H1 (cell line): ENCODE measurements around the gene TTC38. TPM values are rescaled to one million over a fixed set of nuclear protein-coding genes. Genes with fewer than 3 reads are reported as not detected.
A peak's percentile ranks its signal among the peaks of the same experiment; 100 is the strongest.

Experiments
- CTCF ChIA-PET: fragments of 300-600 bp; sonication (Branson Sonifier 250); formaldehyde crosslinking; loops from one replicate; lab custom pipeline; 2021; ENCODE audit not compliant: partially characterized antibody; lab: Charles Lee
- POLR2A ChIA-PET: fragments of 300-600 bp; sonication (Branson Sonifier 250); formaldehyde crosslinking; loops from one replicate; lab custom pipeline; 2021; ENCODE audit warnings: inconsistent platforms; ENCODE audit not compliant: partially characterized antibody; lab: Charles Lee
- DNase-seq, 2 experiments: peaks; one replicate each; pipeline versions ENCODE4 v3.0.0 to v3.0.0-alpha.2; 2010 to 2022; ENCODE audit warnings: low spot score in 2 of 2, low read depth in 1 of 2, mixed read lengths in 1 of 2
- FAIRE-seq: peaks from 2 replicates; lab custom pipeline; 2011; peaks lifted over from hg19 to GRCh38; lab: Jason Lieb, UNC
- H2AFZ ChIP-seq: 2 replicates; pipeline ENCODE4 v1.8.1; 2012; ENCODE audit warnings: low read length, inconsistent platforms
- H2AK5ac ChIP-seq: 2 replicates; pipeline ENCODE4 v1.6.1; 2013; ENCODE audit warnings: low read depth, low read length
- H2BK120ac ChIP-seq: replicated peaks from 2 replicates; pipeline ENCODE3; 2013; ENCODE audit warnings: low read depth, low read length, inconsistent platforms
- H2BK12ac ChIP-seq: 2 replicates; pipeline ENCODE4 v1.6.1; 2013; ENCODE audit warnings: low read depth, low read length
- H2BK15ac ChIP-seq: 2 replicates; pipeline ENCODE4 v1.6.1; 2013; ENCODE audit warnings: low read length
- H2BK20ac ChIP-seq: 2 replicates; pipeline ENCODE4 v1.6.1; 2013; ENCODE audit warnings: low read length
- H2BK5ac ChIP-seq: 2 replicates; pipeline ENCODE4 v1.6.1; 2013; ENCODE audit warnings: low read depth, low read length
- H3K14ac ChIP-seq: 2 replicates; pipeline ENCODE4 v1.6.1; 2013; ENCODE audit warnings: inconsistent platforms; ENCODE audit not compliant: insufficient read length
- H3K18ac ChIP-seq: 2 replicates; pipeline ENCODE4 v1.6.1; 2013; ENCODE audit warnings: low read length; ENCODE audit errors: extremely low read depth
- H3K23ac ChIP-seq: 2 replicates; pipeline ENCODE4 v1.6.1; 2013; ENCODE audit warnings: inconsistent platforms; ENCODE audit not compliant: insufficient read length
- H3K23me2 ChIP-seq: 2 replicates; pipeline ENCODE4 v1.6.1; 2013; ENCODE audit warnings: low read depth, low read length
- H3K27ac ChIP-seq: 2 replicates; pipeline ENCODE4 v1.6.1; 2011; ENCODE audit warnings: low read depth, low read length, inconsistent platforms
- H3K27me3 ChIP-seq, 4 experiments: replicated peaks in 1 of 4; 1 replicate in 1 of 4; 2 replicates in 3 of 4; pipeline versions ENCODE4 v1.6.1 to v1.8.1; 2011 to 2013; ENCODE audit warnings: low read length in 3 of 4, mild to moderate bottlenecking in 3 of 4, inconsistent platforms in 2 of 4, mixed read lengths in 2 of 4, moderate library complexity in 1 of 4; ENCODE audit not compliant: control insufficient read depth in 3 of 4, insufficient read depth in 3 of 4; ENCODE audit errors: extremely low read depth in 1 of 4
- H3K36me3 ChIP-seq, 4 experiments: 2 replicates each; pipeline versions ENCODE4 v1.6.1 to v1.8.1; 2011 to 2013; ENCODE audit warnings: mild to moderate bottlenecking in 4 of 4, low read length in 3 of 4, moderate library complexity in 2 of 4, control low read depth in 1 of 4, inconsistent platforms in 1 of 4; ENCODE audit not compliant: insufficient read depth in 4 of 4, control insufficient read depth in 2 of 4
- H3K4ac ChIP-seq: replicated peaks from 2 replicates; pipeline ENCODE3; 2013; ENCODE audit warnings: low read length, low read depth, mixed read lengths, inconsistent platforms; ENCODE audit not compliant: insufficient read length
- H3K4me1 ChIP-seq, 4 experiments: replicated peaks in 1 of 4; 1 replicate in 1 of 4; 2 replicates in 3 of 4; pipeline versions ENCODE4 v1.6.1 to v1.8.1; 2011 to 2013; ENCODE audit warnings: low read length in 3 of 4, inconsistent platforms in 2 of 4, mixed read lengths in 1 of 4; ENCODE audit not compliant: insufficient read depth in 4 of 4, control insufficient read depth in 3 of 4
- H3K4me2 ChIP-seq, 2 experiments: 2 replicates each; pipeline versions ENCODE4 v1.6.1 to v1.8.1; 2011 to 2013; ENCODE audit warnings: low read depth in 2 of 2, low read length in 2 of 2, control low read depth in 1 of 2, inconsistent platforms in 1 of 2, mild to moderate bottlenecking in 1 of 2; ENCODE audit not compliant: insufficient read depth in 1 of 2
- H3K4me3 ChIP-seq, 4 experiments: fragments of 200-600, 300-600 bp in 1 of 4; sonication (generic), shearing (Covaris generic), sonication (Bioruptor Twin) in 1 of 4; 2 replicates each; pipeline versions ENCODE4 v1.5.1 to v1.8.1; 2011 to 2016; ENCODE audit warnings: low read length in 4 of 4, low read depth in 3 of 4, control low read depth in 2 of 4, inconsistent platforms in 2 of 4, mild to moderate bottlenecking in 2 of 4, mixed read lengths in 1 of 4, moderate library complexity in 1 of 4; ENCODE audit not compliant: insufficient read depth in 2 of 4; ENCODE audit errors: extremely low read depth in 1 of 4
- H3K56ac ChIP-seq: replicated peaks from 2 replicates; pipeline ENCODE3; 2013; ENCODE audit warnings: low read depth, mild to moderate bottlenecking, mixed read lengths, low read length, inconsistent platforms; ENCODE audit not compliant: insufficient read length
- H3K79me1 ChIP-seq: 2 replicates; pipeline ENCODE4 v1.6.1; 2013; ENCODE audit warnings: low read depth, low read length, control low read depth
- H3K79me2 ChIP-seq, 2 experiments: 2 replicates each; pipeline versions ENCODE4 v1.6.1 to v1.8.1; 2012 to 2013; ENCODE audit warnings: low read length in 2 of 2, mild to moderate bottlenecking in 2 of 2, inconsistent platforms in 1 of 2; ENCODE audit not compliant: insufficient read depth in 2 of 2, control insufficient read depth in 1 of 2
- H3K9ac ChIP-seq, 4 experiments: replicated peaks in 1 of 4; 1 replicate in 1 of 4; 2 replicates in 3 of 4; pipeline versions ENCODE4 v1.6.1 to v1.8.1; 2011 to 2013; ENCODE audit warnings: low read depth in 3 of 4, low read length in 3 of 4, control low read depth in 2 of 4, mild to moderate bottlenecking in 2 of 4, moderate library complexity in 2 of 4, inconsistent platforms in 1 of 4; ENCODE audit errors: extremely low read depth in 1 of 4
- H3K9me3 ChIP-seq, 2 experiments: 2 replicates each; pipeline versions ENCODE4 v1.6.1 to v1.8.1; 2012 to 2013; ENCODE audit warnings: mild to moderate bottlenecking in 2 of 2, moderate library complexity in 2 of 2, control low read depth in 1 of 2, inconsistent platforms in 1 of 2, low read depth in 1 of 2, low read length in 1 of 2, mixed read lengths in 1 of 2; ENCODE audit not compliant: insufficient read depth in 2 of 2
- H4K20me1 ChIP-seq, 2 experiments: replicated peaks in 1 of 2; 2 replicates each; pipeline versions ENCODE3 to v1.8.1; 2011 to 2013; ENCODE audit warnings: inconsistent platforms in 2 of 2, low read length in 2 of 2, mild to moderate bottlenecking in 1 of 2; ENCODE audit not compliant: insufficient read depth in 2 of 2, control insufficient read depth in 1 of 2
- H4K5ac ChIP-seq: 2 replicates; pipeline ENCODE4 v1.6.1; 2013; ENCODE audit warnings: low read length, low read depth, mixed read lengths, inconsistent platforms; ENCODE audit not compliant: insufficient read length
- H4K8ac ChIP-seq: 2 replicates; pipeline ENCODE4 v1.8.0; 2013; ENCODE audit warnings: mild to moderate bottlenecking, moderate library complexity, low read length, inconsistent platforms; ENCODE audit not compliant: insufficient read depth; ENCODE audit errors: extremely low read depth
- H4K91ac ChIP-seq: replicated peaks from 2 replicates; pipeline ENCODE3; 2013; ENCODE audit warnings: low read length, mixed read lengths, inconsistent platforms; ENCODE audit not compliant: insufficient read length
- SAP30 ChIP-seq: fragments of 300-600 bp; sonication (generic); IDR thresholded peaks from 2 replicates; pipeline ENCODE4 v1.7.1; 2012; ENCODE audit warnings: low read length, moderate library complexity, mild to moderate bottlenecking, inconsistent platforms; ENCODE audit not compliant: insufficient read depth, insufficient replicate concordance
- WGBS, 2 experiments: shearing (Covaris generic) in 1 of 2; methylation state at CpG; one replicate each; pipeline versions ENCODE4 v1.1.6 to v1.1.7; 2013 to 2015; ENCODE audit warnings: low lambda C conversion rate in 2 of 2, mixed read lengths in 2 of 2, inconsistent platforms in 1 of 2, low coverage in 1 of 2, missing lambda C conversion rate in 1 of 2; ENCODE audit not compliant: insufficient replicate concordance in 2 of 2, insufficient coverage in 1 of 2, insufficient read length in 1 of 2; ENCODE audit errors: extremely low coverage in 1 of 2, missing lambda C conversion rate in 1 of 2; 5-methylcytosine and 5-hydroxymethylcytosine counted together
- polyA plus RNA-seq, 7 experiments: library from polyadenylated mRNA; depleted of rRNA in 3 of 7; stranded (reverse) in 5 of 7; unstranded in 2 of 7; fragments of >200 nt in 5 of 7; fragments of 200-250 nt in 2 of 7; gene quantifications; 1 replicate in 5 of 7; 2 replicates in 1 of 7; 4 replicates in 1 of 7; pipeline versions ENCODE4 v1.2.1 to v1.2.3, GENCODE V29; 2011 to 2013; ENCODE audit warnings: missing spikeins in 2 of 7, mixed read lengths in 2 of 7
- total RNA-seq: library from RNA; stranded (reverse); fragmentation: NEBNext Ultra II Directional; extraction: Animal tissue kit (Norgen Biotek cat#: 25700); gene quantifications from 2 replicates; pipeline ENCODE4 v1.2.1, GENCODE V29; 2021

The TTC38 gene
- total and polyA plus RNA-seq, 2 of the 8 experiments (the other 6 are each of a cell fraction or from before 2014, with no cell fraction given) = 25.3 to 34.8 TPM

GRCh38 chr22:46238541-46238940 is 29.3 kb upstream of the TTC38 start:
- POLR2A ChIA-PET = interaction anchor here (0.9 kb wide), 1 partner anchor 29 kb away, joined by 3 read pairs; the partner anchor contains the start of gene TTC38
- no peak overlapping the region for H2BK12ac ChIP-seq
- no peak overlapping the region for H3K27ac ChIP-seq
- no peak overlapping the region for H3K4me2 ChIP-seq
- no peak overlapping the region for H2BK20ac ChIP-seq
- H4K91ac ChIP-seq = no peak overlapping the region
- FAIRE-seq = no peak
- CTCF ChIA-PET = interaction anchor here (1.1 kb wide), 1 partner anchor 68 kb away, joined by 4 read pairs; no protein-coding TSS in a partner anchor
- H4K20me1 ChIP-seq = no peaks in the 10 kb centered on the region
- no peak overlapping the region for H3K56ac ChIP-seq
- H3K9ac ChIP-seq = no peak overlapping the region
- no peak overlapping the region for H3K23ac ChIP-seq
- no peak overlapping the region for H2AK5ac ChIP-seq
- no peak overlapping the region for H4K5ac ChIP-seq
- no peak overlapping the region for H2BK120ac ChIP-seq
- no peak overlapping the region for H2AFZ ChIP-seq
- no peaks in the 10 kb centered on the region for H3K79me2 ChIP-seq
- H3K79me1 ChIP-seq = no peaks in the 10 kb centered on the region
- H3K23me2 ChIP-seq = no peaks in the 10 kb centered on the region
- H3K4me3 ChIP-seq = no peak overlapping the region
- 96% methylated on average over 16 of the region's 16 CpGs; no CpG with 5 or more reads in 1 of the 2 experiments for WGBS, 2 experiments
- H3K14ac ChIP-seq = no peak overlapping the region
- H2BK15ac ChIP-seq = no peak overlapping the region
- no peaks in the 10 kb centered on the region for H3K36me3 ChIP-seq
- TF ChIP-seq SAP30 = no peak
- TF ChIP-seq, all 59 proteins: peak for 0
- Histone ChIP-seq H4K8ac (peak overlapping the region; percentile 31; the same call in 1 of the 2 replicates), H3K4me1 (no peaks in the 10 kb centered on the region), H3K4ac (no peak overlapping the region), H3K18ac (no peak overlapping the region), H3K9me3 (no peaks in the 10 kb centered on the region), H2BK5ac (no peak overlapping the region), H3K27me3 (no peaks in the 10 kb centered on the region; a peak in 1 of 7 replicates)
- DNase-seq = no peak
